B cell (primary cell): Measurements from ENCODE around the gene FER.

Experiments
- CTCF ChIP-seq: fragments of 200-600 bp; IDR thresholded peaks from one replicate; pipeline ENCODE4 v1.8.0; 2022; ENCODE audit warnings: antibody characterized with exemption, mild to moderate bottlenecking
- EZH2 ChIP-seq: IDR thresholded peaks from 2 replicates; pipeline ENCODE4 v1.6.1; 2012; ENCODE audit warnings: borderline replicate concordance, low read depth, mild to moderate bottlenecking, moderate library complexity, low read length; ENCODE audit not compliant: insufficient read depth, poor library complexity, severe bottlenecking

- no peak for TF ChIP-seq CTCF
- no peak for TF ChIP-seq EZH2
Measured at GRCh38 chr5:109113608-109114007, 365.9 kb downstream of the FER start.
